Fibroblast of pulmonary artery (primary cell): ENCODE measurements around the gene CTAG1B.
"Not testable (repeated sequence)": the region's sequence is repeated elsewhere in the genome, so short reads cannot be mapped to it uniquely, and the experiment has no call there.

Experiments used
- DNase-seq: peaks from one replicate; pipeline ENCODE4 v3.0.0-alpha.2; 2010; ENCODE audit warnings: low read depth
- H3K4me3 ChIP-seq: replicated peaks from 2 replicates; pipeline ENCODE4 v1.5.1; 2011; ENCODE audit warnings: low read depth, mild to moderate bottlenecking, control low read depth, low read length, moderate library complexity
- TF ChIP-seq, protein P1 (sequence below): IDR thresholded peaks from 2 replicates; pipeline ENCODE4 v1.5.1; 2011; ENCODE audit warnings: mild to moderate bottlenecking, control low read depth, low read length, inconsistent platforms; ENCODE audit errors: missing control alignments

The CTAG1B gene

DNA sequence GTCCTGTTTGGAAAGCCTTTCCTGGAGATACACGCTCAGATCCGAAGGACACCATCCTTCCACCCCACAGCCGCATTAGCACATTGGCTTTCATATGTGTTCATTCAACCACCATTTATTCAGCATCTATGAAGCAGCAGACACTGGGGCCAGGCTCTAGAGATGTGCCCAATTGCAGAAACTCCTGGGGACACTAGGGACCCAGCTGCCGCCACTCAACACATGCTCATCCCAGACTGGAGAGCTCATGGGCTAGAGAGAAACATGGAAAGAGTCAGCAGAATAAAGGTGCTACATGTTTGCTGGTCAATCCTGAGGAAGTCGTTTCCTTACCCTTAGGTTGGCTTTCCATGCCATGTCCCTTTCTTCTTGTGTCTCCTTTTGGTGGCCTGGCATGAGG lies 26.6 kb downstream of the CTAG1B start:
- H3K4me3 ChIP-seq, result no peak overlapping the region
- TF ChIP-seq, protein P1, sequence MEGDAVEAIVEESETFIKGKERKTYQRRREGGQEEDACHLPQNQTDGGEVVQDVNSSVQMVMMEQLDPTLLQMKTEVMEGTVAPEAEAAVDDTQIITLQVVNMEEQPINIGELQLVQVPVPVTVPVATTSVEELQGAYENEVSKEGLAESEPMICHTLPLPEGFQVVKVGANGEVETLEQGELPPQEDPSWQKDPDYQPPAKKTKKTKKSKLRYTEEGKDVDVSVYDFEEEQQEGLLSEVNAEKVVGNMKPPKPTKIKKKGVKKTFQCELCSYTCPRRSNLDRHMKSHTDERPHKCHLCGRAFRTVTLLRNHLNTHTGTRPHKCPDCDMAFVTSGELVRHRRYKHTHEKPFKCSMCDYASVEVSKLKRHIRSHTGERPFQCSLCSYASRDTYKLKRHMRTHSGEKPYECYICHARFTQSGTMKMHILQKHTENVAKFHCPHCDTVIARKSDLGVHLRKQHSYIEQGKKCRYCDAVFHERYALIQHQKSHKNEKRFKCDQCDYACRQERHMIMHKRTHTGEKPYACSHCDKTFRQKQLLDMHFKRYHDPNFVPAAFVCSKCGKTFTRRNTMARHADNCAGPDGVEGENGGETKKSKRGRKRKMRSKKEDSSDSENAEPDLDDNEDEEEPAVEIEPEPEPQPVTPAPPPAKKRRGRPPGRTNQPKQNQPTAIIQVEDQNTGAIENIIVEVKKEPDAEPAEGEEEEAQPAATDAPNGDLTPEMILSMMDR, result no peak
- no peak for DNase-seq

DNA sequence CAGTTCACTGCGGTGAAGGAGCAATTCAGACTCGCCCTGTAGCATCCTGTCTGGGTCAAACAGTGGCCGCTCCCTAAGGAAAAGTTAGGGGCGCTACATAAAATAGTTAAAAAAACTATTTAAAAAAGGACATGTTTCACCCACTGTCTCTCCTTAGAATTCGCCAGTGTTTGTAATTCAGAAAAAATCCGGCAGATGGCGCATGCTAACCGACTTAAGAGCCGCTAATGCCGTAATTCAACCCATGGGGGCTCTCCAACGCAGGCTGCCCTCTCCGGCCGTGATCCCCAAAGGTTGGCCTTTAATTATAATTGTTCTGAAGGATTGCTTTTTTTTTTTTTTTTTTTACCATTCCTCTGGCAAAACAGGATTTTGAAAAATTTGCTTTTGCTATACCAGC lies 28.7 kb downstream of the CTAG1B start:
- not testable (repeated sequence) for H3K4me3 ChIP-seq, DNase-seq

DNA sequence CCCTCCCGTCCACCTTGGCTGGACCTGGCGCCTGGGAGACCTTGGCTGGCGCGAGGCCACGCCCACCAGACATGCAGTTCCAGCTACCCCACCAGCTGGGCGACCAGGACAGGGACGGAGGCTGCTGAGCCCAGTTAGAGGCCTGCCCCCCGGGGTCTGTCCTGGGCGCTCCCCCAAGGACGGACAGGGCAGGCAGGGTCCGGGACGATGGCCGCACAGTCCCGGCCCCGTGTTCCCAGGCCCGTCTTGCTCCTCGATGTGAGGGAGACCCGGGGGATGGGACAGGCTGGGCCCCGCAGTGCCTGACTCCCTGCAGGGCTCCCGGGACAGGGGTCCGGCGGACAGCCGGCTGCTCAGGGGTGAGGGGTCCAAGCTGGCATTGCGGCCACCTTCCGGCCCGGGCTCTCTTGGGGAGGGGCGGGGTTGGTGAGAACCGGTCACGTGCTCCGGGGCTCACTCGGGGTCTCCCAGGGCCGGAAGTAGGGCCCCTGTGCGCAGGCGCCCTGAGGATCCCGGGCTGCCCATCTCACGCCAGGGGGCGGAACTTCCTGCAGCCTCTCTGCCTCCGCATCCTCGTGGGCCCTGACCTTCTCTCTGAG lies 34.4 kb downstream of the CTAG1B start, which contains the start of gene CTAG1A:
CTAG1A (plus strand) TSS at position 549 of the 599 bp plus-strand sequence. CDS start 74 bp downstream, outside the sequence.
- H3K4me3 ChIP-seq, DNase-seq: not testable (repeated sequence)

DNA sequence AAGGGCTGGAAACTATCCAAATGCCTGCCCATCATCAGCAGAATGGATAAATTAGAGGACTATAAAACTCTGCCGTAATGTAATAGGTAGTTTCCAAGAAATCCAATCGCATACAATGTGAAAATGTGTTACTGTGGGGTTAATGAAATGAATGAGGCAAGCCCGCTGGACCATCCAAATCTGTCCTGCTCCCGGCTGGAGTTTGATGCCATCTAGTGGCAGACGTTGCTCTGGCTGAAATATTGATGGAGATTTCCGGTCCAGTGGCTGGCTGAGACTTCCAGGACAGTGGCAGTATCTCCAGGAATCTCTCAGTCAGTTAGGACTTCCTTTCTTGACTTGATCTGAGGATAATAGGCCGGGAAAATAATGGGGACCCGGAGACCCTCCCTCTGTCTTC lies 36.1 kb downstream of the CTAG1B start:
- not testable (repeated sequence) for H3K4me3 ChIP-seq, DNase-seq

DNA sequence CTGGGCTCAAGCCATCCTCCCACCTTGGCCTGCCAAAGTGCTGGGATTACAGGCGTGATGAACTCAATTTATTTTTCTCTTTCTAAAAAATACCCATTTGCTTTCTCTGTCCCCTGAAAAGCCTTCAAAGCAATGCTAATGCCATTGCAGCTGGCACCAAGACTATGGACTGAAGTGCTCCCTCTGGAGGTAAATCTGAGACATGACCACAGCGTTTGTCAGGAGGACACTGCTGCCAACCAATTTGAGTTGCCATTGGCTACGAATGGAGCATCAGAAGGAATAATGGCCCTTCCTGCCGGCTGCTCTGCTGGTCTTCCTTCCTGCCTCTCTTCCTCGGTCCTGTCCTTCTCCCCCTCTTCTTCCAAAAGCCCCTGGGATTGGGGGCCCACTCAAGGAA lies 44.0 kb downstream of the CTAG1B start:
- not testable (repeated sequence) for H3K4me3 ChIP-seq, DNase-seq

DNA sequence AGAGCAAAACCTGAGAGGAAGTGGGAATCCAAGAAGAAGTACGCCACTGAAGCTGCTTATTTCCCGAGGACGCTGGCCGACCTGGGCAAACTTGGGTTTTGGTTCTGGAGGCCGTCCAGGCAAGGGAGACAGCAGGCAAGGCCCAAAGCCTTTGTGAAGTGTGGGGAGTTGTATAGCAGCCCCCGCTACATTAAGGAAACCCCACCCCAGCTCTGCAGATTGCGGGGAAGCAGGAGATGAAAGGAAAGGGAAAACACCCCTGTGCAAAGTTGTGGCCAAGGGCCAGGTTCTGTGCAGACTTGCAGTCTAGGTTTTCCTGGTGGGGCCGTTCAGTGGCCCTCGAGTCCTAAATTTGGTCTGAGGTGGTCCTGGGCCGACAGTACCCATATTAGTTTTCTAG lies 46.0 kb downstream of the CTAG1B start:
- DNase-seq, H3K4me3 ChIP-seq: not testable (repeated sequence)

DNA sequence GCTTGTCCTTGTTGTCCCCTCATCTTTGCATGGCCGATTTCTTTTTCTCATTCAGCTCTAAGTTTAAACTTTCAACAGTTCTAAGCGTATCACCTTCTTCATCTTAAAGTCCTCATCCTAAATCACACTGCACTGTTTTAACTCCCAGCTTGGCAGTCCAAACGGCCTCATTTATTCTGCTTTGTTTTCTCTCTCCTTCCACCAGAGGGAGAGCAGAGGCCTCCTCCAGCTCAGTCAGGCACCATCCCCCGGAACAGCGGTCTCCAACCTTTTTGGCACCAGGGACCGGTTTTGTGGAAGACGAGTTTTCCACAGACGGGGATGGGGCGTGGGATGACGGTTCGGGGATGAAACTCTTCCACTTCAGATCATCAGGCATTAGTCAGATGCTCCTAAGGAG lies 48.7 kb downstream of the CTAG1B start:
- H3K4me3 ChIP-seq, DNase-seq: not testable (repeated sequence)
